Measurements from ENCODE around the gene COX5B. TPM values are rescaled to one million over a fixed set of nuclear protein-coding genes. Genes with fewer than 3 reads are reported as not detected.

The COX5B gene
- polyA plus RNA-seq, 3 donors: 192 to 501 (median 281) TPM

DNA sequence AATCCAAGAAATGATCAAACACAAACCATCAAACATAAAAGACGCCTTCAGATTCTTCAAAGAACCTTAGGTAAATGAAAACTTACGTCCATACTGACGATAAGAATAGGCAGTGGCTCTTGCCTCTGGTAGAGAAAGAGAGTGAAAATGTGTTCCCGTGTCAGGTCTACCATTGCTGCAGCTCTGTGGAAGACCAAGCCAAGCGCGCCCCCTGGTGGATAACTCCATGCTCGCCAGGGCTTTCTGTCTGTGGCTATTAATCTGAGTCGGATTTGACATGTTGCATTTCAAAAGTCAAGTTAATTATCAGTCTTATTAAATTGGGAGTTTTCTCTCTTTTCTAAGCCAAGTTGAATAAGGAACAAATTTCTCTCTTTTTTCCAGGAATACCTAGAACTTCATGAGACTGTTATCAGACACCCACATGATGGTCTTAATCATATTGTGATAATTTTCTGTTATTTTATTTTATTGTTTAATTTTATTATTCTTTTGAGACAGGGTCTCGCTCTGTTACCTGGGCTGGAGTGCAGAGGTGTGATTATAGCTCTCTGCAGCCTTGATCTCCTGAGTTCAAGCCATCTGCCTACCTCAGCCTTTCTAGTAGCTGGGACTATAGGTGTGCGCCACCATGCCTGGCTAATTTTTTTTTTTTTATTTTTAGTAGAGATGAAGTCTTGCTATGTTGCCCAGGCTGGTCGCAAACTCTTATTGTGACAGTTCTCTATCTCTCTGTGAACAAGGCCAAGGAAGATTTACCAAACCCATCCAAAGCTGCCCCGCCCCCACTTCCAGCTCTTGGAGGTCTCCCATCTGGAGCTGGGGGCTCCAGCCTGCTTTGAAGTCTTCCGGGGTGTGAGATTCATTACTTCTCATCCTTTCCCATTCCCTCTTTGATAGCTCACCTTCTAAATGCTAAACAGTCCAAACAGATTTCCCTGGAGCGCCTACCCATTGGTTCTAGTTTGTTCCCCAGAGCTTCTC, 51.7 kb downstream of the COX5B start:
- H3K27ac ChIP-seq (ENCODE audit: low read depth, low read length): no peak overlapping the region
- 25 to 28% (median 27%) methylated on average over 14 of the region's 14 CpGs for WGBS, 3 donors

Other genes starting within 250 kb of the COX5B start
- gene ANKRD36B, start 56.2 kb upstream of the COX5B start, polyA plus RNA-seq: 10 to 100 TPM in 1 of 3 donors, 1 to 10 TPM in 2; 2.4 to 12.5 (median 2.8) TPM
- 10 to 100 TPM; 55.3 to 79.7 (median 56.1) TPM for gene ACTR1B, start 18.0 kb downstream of the COX5B start, polyA plus RNA-seq
- 1 to 10 TPM; 3.7 to 9.7 (median 4.3) TPM for gene C2orf92, start 23.7 kb downstream of the COX5B start, polyA plus RNA-seq
- gene ZAP70, start 67.5 kb downstream of the COX5B start, polyA plus RNA-seq: 1 to 10 TPM in 2 of 3 donors, under 1 TPM in 1; 0.56 to 4.1 (median 3.0) TPM

Measured in adipose tissue (tissue), 3 donors.